ENCODE results near the gene OSBPL1A.

The OSBPL1A gene

GRCh38 chr18:24270358-24270936 is 127.2 kb downstream of the OSBPL1A start:
- in situ Hi-C loops (cut with MboI; ENCODE audit: low sequenced_read_pairs): no loop called here

- in situ Hi-C loops (cut with MboI; ENCODE audit: low sequenced_read_pairs): no loop called here
Measured at GRCh38 chr18:24268784-24269550, 128.7 kb downstream of the OSBPL1A start.

- in situ Hi-C loops (cut with MboI; ENCODE audit: low sequenced_read_pairs): no loop called here
Measured at GRCh38 chr18:24267878-24268277, 129.7 kb downstream of the OSBPL1A start.

- in situ Hi-C loops (cut with MboI; ENCODE audit: low sequenced_read_pairs): no loop called here
Measured at GRCh38 chr18:24266131-24266530, 131.5 kb downstream of the OSBPL1A start.

- in situ Hi-C loops (cut with MboI; ENCODE audit: low sequenced_read_pairs): no loop called here
Measured at GRCh38 chr18:24265502-24266064, 132.0 kb downstream of the OSBPL1A start.

GRCh38 chr18:24263050-24263449 is 134.6 kb downstream of the OSBPL1A start:
- in situ Hi-C loops (cut with MboI; ENCODE audit: low sequenced_read_pairs): no loop called here

GRCh38 chr18:24262087-24262486 is 135.5 kb downstream of the OSBPL1A start:
- in situ Hi-C loops (cut with MboI; ENCODE audit: low sequenced_read_pairs): no loop called here

- in situ Hi-C loops (cut with MboI; ENCODE audit: low sequenced_read_pairs): no loop called here
Measured at GRCh38 chr18:24259869-24260641, 137.6 kb downstream of the OSBPL1A start.

- in situ Hi-C loops (cut with MboI; ENCODE audit: low sequenced_read_pairs): no loop called here
Measured at GRCh38 chr18:24254071-24254470, 143.6 kb downstream of the OSBPL1A start.

GRCh38 chr18:24249716-24250115 is 147.9 kb downstream of the OSBPL1A start:
- in situ Hi-C loops (cut with MboI; ENCODE audit: low sequenced_read_pairs): no loop called here

GRCh38 chr18:24248359-24248758 is 149.3 kb downstream of the OSBPL1A start:
- in situ Hi-C loops (cut with MboI; ENCODE audit: low sequenced_read_pairs): no loop called here

GRCh38 chr18:24246143-24246542 is 151.5 kb downstream of the OSBPL1A start:
- in situ Hi-C loops (cut with MboI; ENCODE audit: low sequenced_read_pairs): no loop called here

GRCh38 chr18:24244698-24245097 is 152.9 kb downstream of the OSBPL1A start:
- in situ Hi-C loops (cut with MboI; ENCODE audit: low sequenced_read_pairs): no loop called here

- in situ Hi-C loops (cut with MboI; ENCODE audit: low sequenced_read_pairs): no loop called here
Measured at GRCh38 chr18:24243677-24244076, 153.9 kb downstream of the OSBPL1A start.

GRCh38 chr18:24239341-24239740 is 158.3 kb downstream of the OSBPL1A start:
- in situ Hi-C loops (cut with MboI; ENCODE audit: low sequenced_read_pairs): no loop called here

- in situ Hi-C loops (cut with MboI; ENCODE audit: low sequenced_read_pairs): no loop called here
Measured at GRCh38 chr18:24238387-24238786, 159.2 kb downstream of the OSBPL1A start.

- in situ Hi-C loops (cut with MboI; ENCODE audit: low sequenced_read_pairs): no loop called here
Measured at GRCh38 chr18:24234850-24235418, 162.7 kb downstream of the OSBPL1A start.

GRCh38 chr18:24234330-24234729 is 163.3 kb downstream of the OSBPL1A start:
- in situ Hi-C loops (cut with MboI; ENCODE audit: low sequenced_read_pairs): no loop called here

- in situ Hi-C loops (cut with MboI; ENCODE audit: low sequenced_read_pairs): no loop called here
Measured at GRCh38 chr18:24232800-24233199, 164.8 kb downstream of the OSBPL1A start.

GRCh38 chr18:24231773-24232735 is 165.6 kb downstream of the OSBPL1A start:
- in situ Hi-C loops (cut with MboI; ENCODE audit: low sequenced_read_pairs): no loop called here

All from hTERT RPE-1 (cell line).